Activated T-helper 1 cell treated with anti-CD3 and anti-CD28 coated beads, Interleukin-2, amount 50 U/mL, for 16 hours (primary cell): ENCODE data around the gene ZNF213.
A peak's percentile ranks its signal among the peaks of the same experiment; 100 is the strongest.
"Not testable (repeated sequence)": the region's sequence is repeated elsewhere in the genome, so short reads cannot be mapped to it uniquely, and the experiment has no call there.

Experiments used
- DNase-seq, 2 donors: peaks; one replicate each; pipeline ENCODE4 v3.0.0-alpha.2; 2020; ENCODE audit warnings: low read depth in 1 of 2, low spot score in 1 of 2

Gene ZNF213

DNA sequence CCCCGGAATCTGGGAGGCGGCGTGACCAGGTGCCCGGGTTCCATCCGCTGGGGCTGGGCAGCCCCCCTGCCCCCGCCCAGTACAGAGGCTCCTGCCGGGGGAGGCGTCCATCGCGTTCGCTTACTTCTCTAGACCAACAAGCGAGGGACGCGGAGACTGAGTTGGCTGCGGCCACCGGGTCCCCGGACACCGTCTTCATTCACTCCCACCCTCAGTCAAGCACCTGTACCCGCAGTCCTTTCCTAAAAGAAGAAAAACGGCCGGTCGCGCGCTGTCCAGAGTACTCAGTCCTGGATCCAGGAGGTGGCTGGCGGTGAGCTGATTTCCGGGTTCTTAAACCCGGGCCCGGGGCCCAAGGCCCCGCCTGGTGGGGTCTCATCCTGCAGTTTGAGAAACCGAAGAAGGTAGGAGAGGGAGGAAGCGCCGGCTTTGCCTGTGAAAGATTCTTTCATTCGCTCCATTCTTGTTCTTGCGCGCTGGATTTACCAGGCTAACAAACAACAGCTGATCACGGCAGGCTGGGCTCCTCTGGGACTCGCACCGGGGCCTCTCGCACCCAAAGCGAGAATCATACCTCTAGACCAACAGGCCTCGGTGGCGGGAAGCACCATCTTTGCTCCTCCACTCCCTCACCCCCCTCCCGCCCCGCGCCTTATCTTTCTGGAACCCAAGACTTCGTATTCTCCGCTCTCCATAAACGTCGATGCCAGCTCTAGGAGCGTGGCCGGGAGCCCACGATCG, 35.8 kb downstream of the ZNF213 start:
- no peak for DNase-seq

DNA sequence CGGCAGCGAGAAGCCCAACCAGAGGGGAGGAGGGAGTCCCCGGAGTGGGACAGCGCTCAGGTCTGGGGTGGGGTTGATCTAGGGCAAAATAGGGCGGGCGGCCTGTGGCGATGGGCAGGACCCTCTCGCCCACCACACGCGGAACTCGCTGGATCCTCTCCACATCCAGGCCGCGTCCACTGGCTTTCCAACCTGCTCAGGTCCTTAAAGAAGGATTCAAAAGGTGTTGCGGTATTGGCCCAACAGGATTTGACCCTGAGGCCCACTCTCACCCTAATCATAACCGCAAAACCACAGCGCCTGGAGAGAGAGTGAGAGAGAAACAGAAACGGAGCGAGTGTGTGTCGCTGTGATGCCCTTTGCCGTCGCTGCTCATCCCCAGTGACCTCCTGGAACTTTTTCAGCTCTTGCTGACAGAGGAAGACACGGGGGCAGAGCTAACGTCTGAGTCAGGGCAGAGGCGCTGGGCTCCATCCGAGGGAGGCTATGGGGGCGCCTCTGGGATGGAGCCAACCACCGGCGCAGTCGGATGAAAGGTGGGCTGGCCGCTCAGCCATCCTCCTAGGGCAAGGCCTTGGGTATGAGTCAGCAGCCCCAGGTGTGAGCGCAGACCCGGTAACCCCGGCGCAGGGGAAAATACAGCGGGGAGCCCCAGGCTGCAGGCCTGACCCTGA, 36.5 kb downstream of the ZNF213 start:
- no peak for DNase-seq

DNA sequence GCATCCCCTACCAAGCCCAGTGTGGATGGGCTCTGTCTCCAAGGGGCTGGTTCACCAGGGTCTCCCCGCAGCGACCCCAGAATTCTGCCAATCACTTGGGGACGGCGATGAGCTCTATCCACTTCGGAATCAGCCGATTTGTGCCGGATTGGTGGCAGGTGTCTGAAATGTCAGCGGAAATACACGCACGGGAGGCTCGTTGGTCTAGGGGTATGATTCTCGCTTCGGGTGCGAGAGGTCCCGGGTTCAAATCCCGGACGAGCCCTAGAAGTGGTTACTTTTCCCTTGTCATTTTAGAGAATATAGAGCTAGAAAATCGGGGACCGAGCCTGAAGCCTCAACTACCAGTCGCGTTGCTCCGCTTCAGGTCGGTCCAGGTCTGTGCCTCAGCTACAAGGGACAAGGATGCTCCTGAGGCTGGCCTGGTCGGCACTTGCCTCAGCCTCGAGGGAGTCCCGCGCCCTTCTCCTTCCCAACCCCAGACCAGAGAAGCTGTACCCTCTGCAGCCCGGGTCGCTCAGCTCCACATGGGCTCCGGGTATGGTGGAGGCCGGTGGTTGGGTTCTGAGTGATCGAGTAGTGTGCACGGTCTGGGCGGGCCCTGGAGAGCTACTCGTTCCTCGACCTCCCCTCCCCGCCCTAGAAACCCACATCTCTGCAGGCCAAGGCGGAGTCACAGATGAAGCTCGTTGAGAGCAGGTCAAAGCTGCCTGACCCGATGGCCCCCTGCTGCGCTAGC, 37.2 kb downstream of the ZNF213 start:
- no peak for DNase-seq

DNA sequence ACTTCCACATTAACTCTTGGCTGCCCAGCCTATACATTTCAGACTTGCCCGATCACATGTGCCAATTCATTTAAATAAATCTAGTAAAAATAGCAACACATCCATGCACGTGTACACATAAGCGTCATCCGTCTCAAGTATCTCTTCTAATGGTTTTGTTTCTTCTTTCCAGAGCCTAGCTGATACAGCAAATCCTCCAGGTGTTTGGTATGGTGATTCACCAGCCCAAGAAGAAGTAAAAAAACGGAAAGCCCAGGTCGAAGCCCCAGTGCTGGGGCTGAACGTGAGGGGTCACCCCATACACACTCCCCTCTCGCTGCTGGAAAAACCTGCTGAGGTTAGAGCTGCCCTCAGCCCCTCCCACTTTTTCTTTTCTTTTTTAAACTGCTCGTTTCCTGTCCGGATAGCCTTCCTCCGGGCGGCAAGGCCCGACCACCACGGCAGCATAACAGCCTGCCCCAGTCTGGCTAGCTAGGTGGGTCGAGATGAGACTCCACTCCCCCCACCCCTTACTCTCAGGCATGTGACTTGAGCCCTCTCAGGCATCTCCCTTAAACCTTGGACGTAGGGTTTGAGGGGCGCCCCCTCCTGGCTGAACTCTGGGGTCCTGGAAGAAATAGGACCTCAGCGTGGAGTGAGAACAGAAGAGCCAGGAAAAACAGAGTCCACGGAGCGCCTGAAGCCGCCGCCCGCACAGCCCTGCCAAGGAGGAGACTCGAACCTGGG, 39.2 kb downstream of the ZNF213 start:
- no peak for DNase-seq

DNA sequence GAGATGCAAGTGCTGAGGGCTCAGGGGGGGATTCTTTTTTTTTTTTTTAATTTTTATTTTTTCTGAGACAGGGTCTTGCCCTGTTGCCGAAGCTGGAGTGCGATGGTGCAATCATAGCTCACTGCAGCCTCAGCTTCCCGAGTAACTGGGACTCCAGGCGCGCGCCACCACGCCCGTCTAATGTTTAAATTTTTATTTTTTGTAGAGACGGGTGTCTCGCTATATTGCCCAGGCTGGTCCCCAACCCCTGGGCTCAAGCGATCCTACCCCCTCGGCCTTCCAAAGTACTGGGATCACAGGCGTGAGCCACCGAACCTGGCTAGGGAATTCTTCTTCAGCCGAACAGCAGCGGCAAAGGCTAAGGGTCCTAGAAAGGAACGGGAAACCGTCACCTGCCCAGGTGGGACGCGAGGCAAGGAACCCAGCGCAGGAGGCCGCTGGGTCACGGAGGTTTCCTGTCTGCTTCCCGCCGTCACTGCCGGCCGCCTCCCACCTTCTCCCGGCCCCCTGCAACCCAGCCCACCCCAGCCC, 39.9 kb downstream of the ZNF213 start:
- DNase-seq: no peak

DNA sequence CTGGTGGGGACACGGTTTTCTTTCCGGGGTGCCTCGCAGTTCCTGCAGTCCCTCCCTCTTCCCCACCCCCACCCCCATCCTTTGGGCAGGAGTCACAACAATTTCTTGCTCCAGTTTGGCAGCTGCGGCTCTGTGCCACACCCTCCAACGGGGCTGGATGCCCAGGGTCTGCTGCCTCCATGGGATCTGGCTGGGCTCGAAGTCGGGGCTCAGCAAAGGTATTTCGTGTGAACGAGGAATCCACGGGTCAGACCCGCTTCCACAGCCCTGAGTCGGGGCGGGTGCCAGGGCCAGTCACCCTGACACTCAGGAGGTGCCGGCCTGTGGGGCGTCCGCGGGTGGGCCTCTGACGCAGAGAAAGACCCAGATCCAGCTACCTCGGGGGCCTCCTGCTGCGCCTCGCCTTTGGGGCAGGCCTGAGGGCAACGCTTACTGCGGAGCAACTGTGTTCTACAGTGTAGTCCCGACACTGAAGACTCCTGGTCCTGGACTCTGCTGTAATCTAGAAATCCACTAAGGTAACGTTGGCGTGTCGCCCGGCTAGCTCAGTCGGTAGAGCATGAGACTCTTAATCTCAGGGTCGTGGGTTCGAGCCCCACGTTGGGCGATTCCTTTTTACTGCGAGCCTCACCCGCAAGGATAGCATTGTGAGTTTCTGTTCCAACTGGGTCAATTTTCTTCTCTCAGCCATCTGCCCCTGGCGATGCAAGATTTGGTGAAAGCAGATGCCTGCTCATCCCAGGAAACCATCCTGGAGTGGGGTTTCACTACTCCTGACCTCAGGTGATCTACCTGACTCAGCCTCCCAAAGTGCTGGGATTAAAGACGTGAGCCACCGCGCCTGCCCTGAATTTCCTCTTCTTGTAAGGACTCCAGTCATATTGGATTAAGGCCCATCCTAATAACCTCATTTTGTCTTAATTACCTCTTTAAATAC, 40.6 kb downstream of the ZNF213 start:
- no peak for DNase-seq

DNA sequence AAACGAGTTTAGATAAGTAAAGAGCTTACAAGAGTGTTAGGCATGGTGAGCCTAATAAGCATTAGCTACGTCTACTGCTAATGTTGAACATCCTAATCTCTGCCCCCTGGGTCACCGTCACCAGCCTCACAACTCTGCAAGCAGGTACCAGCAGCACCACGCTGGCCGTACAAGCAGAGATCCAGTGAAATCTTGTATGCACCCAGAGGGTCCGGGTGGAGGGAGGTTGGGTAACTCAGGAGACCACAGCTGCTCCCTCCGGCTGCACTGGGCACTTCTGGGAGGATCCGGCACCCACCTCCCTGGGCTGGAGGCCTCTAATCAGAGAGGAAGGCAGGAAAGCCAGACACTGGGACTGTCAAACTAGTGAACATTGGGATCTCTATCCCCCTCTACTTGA, 44.8 kb downstream of the ZNF213 start:
- no peak for DNase-seq

DNA sequence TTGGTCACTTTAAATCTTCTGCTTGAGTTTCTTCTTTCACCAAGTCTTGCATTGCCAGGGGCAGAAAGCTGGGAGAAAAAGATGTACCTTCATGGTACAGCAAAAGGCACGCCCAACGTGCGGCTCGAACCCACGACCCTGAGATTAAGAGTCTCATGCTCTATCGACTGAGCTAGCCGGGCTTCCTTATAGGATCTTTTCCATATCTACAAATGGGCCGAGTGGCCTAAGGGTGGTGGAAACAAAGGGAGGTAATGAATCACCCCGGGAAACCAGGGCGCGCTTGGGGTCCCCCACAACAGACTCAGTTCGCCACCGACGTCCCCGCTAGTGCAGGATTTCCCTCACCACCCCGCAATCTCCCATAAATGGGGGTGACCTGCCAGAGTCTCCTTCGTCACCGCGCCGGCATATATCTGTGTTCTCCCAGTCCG, 45.6 kb downstream of the ZNF213 start:
- no peak for DNase-seq

DNA sequence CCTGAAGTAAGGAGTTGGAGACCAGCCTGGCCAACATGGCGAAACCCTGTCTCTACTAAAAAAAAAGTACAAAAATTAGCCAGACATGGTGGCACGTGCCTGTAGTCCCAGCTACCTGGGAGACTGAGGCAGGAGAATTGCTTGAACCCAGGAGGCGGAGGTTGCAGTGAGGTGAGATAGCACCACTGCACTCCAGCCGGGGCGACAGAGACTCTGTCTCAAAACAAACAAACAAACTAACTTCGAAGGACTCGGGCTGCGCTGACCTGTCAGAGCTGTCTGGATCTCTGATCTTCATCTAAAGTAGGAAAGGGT, 47.4 kb downstream of the ZNF213 start:
- DNase-seq: not testable (repeated sequence)

DNA sequence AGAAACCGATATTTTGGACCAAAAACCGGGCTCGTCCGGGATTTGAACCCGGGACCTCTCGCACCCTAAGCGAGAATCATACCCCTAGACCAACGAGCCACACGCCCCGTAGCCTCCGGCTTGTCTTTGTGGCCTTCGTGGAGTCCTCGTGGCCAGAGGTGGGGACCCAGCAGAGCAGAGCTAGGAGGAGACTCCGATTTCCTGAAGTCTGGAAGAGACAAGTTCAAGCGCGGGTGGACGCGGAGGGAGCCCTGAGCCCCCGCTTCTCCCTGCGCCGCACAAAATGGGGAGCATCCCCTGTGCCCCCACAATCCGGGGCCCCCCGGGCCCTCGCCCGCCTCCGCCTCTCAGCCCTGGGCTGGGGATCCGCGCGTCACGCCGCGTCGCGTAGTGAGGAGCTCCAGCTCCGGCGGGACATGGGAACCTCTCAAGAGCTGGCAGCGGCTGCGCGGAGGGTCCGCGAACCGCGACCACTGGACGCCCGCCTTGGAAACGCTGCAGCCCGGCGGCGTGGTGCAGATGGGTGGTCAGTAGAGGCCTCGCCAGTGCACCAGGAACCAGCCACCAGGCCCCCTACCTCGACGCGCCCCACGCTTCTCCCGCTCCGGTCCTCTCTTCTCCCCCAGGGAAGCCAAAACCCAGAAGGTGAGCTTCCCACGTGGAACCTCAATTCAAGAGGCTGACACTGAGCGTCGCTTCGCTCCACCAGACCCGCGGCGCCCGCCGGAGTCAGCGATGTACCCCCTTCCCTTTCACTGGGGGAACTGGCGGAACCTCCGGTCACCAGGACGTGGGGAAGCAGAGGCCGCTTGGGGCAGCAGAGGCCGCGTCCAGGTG, 48.0 kb downstream of the ZNF213 start:
- DNase-seq: no peak

DNA sequence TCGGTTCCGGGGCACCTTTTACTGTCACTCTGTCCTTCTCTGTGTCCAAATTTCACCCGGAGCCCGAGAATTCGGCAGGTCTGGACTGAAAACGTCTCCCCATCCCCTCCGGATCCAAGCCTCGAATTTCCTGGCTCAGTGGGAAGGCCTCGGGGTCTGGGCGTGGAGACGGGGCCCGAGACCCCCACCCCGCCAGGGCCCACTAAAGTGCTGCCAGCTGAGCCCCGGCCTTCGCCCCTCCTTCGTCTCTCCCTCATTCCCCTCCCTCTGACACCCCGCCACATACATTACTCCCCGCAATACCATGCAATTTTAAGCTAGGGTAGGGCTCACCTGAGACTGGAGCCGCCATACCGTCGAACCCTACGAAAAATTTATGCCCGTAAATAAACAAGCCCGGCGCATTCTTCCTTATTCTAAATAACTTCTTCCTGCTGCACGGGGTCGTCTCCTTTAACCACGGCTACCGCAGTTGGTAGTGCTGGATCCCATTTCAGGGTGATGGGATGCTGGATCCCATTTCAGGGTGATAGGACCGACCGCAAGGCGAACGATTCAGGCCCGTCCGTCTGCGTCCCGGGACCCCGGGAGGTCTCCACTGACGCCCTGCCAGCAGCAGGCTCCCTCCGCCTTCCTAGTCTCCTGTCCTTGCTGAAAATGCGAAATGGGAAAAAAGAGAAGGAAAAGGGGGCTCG, 48.8 kb downstream of the ZNF213 start:
- DNase-seq: no peak

DNA sequence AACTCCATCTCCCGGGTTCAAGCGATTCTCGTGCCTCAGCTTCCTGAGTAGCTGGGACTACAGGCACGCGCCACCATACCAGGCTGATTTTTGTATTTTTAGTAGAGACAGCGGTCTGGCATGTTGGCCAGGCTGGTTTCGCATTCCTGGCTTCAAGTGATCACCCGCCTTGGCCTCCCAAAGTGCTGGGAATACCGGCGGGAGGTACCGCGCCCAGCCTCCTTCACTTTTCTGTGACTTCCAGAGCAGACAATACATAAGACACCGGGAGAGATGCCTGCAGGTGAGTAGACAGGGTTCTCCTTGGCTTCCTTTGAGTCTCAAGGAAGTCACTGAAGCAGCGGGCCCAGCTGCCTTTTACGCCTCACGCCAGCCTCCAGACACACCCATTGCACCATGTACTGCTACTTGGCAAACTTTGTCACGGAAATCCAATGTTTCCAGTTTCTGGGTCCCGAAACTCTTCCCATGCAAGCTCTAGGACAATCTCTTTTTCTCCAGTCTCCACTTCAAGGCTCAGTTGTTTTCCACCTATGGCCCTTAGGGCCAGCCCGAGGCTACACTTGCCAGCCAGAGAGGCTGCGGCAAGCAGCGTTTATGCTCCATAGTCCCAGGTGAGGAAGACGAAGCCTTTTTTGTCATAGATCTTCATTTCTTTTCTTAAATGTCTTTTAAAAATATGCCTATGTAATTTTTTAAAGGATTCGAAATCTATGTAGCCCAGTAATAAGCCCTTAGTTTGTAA, 52.3 kb downstream of the ZNF213 start:
- DNase-seq: no peak

DNA sequence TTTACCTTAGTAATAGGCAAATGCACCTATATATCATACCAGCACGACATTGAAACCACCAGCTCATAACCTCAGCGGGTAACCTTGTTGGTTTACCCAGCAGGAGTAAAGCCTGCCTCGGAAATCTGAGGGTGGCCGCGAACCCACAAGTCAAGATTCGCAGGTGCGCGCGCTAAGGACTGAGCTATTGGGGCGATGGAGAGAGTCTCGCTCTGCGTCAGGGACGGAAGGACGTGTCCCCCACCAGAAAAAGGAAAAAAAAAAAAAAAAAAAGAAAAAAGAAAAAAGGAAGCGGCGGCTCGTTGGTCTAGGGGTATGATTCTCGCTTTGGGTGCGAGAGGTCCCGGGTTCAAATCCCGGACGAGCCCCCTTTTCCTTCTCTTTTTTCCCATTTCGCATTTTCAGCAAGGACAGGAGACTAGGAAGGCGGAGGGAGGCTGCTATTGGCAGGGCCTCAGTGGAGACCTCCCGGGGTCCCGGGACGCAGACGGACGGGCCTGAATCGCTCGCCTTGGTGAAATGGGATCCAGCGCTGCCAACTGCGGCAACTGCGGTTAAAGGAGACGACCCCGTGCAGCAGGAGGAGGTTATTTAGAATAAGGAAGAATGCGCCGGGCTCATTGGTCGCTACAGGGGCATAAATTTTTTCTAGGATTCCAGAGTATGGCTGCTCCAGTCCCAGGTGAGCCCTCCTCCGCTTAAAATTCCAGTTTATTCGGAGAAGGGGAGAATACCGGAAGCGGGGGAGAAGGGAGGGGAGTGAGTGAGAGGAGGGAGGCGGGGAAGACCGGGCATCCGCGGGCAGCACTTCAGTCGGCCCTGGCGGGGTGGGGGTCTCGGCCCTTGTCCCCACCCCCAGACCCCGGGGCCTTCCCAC, 53.2 kb downstream of the ZNF213 start, which contains the start of gene OR1F1:
OR1F1 (plus strand) TSS at position 407 of the 877 bp plus-strand sequence.
- peak in 1 of 2 donors; percentile 29 for DNase-seq

DNA sequence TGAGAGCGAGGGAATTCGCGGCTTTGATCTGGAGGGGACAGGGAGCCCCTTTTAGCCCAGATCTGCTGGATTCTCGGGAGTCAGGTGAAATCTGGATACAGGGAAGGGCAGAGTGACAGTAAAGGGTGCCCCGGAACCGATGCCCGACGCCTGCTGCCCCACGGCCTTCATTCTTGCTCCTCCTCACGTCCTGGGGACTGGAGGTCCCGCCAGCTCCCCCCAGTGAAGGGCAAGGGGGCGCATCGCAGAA, 53.8 kb downstream of the ZNF213 start:
- DNase-seq: no peak

DNA sequence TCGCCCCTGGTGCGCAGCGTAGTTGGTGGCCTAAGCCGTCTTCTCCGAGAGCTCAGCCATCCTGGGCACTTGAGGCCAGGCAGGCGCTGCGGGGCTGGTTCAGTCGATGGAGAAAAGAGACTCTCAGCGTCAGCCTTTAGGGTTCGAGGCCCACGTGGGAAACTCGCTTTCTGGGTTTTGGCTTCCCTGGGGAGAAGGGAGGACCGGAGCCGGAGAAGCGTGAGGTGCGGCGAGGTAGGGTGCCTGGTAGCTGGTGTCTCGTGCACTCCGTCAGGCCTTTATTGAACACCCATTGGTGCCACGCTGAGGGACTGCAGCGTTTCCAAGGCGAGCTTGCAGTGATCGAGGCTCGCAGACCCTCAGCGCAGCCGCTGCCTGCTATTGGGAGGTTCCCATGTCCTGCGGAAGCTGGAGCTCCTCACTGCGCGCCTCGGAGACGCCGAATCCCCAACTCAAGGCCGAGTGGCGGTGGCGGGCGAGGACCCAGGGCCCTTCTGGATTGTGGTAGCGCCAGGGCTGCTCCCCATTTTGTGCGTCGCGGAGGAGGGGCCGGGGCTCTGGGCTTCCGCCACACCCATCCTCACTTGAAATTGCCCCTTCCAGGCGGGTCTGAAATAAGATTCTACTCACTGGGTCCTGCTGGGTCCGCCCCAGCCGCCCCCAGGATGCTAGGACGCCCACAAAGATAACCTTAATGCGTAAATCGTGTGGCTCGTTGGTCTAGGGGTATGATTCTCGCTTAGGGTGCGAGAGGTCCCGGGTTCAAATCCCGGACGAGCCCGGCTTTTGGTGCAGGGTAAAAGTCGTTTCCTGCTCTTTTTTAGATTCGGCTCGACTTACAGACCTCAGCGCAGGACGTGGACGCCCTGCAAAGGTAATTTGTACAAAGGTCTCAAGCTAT, 54.3 kb downstream of the ZNF213 start:
- no peak for DNase-seq

DNA sequence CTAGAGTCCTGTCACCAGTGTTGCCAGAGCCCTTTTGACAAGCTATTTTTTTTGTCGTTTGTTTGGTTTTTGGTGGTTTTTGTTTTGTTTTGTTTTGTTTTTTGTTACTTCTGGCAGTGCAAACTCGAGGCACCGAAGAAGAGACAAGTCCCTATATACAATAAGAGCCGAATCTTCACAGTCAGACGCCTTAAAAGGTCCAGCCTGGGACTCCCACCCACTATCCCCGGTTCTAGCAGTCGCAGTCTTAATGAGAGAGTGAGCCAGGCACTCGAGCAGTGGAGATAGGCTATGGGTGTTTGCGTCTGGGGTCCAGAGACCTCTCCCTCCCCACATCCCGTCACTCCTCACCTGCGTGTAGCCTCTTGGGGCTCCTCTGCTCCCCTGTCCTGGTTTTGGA, 55.0 kb downstream of the ZNF213 start:
- no peak for DNase-seq
